IPS DF 6.9 (cell line): ENCODE data around the gene CAPN5.

Experiments used
- DNase-seq: peaks from one replicate; pipeline ENCODE4 v3.0.0-alpha.2; 2013; ENCODE audit warnings: low read depth, low spot score
- H3K27ac ChIP-seq: one replicate; pipeline ENCODE4 v1.5.1; 2013; ENCODE audit warnings: low read length, control low read depth
- H3K27me3 ChIP-seq: 2 replicates; pipeline ENCODE4 v1.6.1; 2013; ENCODE audit warnings: mild to moderate bottlenecking, low read length; ENCODE audit not compliant: control insufficient read depth, insufficient read depth
- H3K36me3 ChIP-seq: 2 replicates; pipeline ENCODE4 v1.6.1; 2013; ENCODE audit warnings: low read length; ENCODE audit not compliant: control insufficient read depth, insufficient read depth
- H3K4me1 ChIP-seq: 2 replicates; pipeline ENCODE4 v1.6.1; 2013; ENCODE audit warnings: low read length; ENCODE audit not compliant: control insufficient read depth, insufficient read depth
- H3K4me3 ChIP-seq: 2 replicates; pipeline ENCODE4 v1.5.1; 2013; ENCODE audit warnings: mild to moderate bottlenecking, low read length
- H3K9me3 ChIP-seq: 2 replicates; pipeline ENCODE4 v1.6.1; 2013; ENCODE audit warnings: low read length, inconsistent platforms; ENCODE audit not compliant: control insufficient read depth, insufficient read depth
- WGBS: extraction: QIAGEN DNeasy Blood & Tissue Kit; methylation state at CpG from one replicate; pipeline ENCODE4 v1.1.7; 2013; ENCODE audit warnings: mixed read lengths, missing lambda C conversion rate; ENCODE audit not compliant: insufficient read length, insufficient coverage; 5-methylcytosine and 5-hydroxymethylcytosine counted together

CAPN5 gene

GRCh38 chr11:77118086-77118485 lies 51.3 kb downstream of the CAPN5 start:
- Histone ChIP-seq H3K27ac (no peak overlapping the region), H3K36me3 (0 out of 2 replicates have a peak, but pooled peaks cover 4% of the 10 kb centered on the region), H3K9me3 (no peaks in the 10 kb centered on the region), H3K27me3 (no peaks in the 10 kb centered on the region), H3K4me3 (no peak overlapping the region), H3K4me1 (0 out of 2 replicates have a peak, but pooled peaks cover 1% of the 10 kb centered on the region)
- DNase-seq: no peak
- WGBS: no CpG with 5 or more reads among the region's 17 CpGs

- no peak for DNase-seq
- H3K36me3 ChIP-seq: 0 out of 2 replicates have a peak, but pooled peaks cover 4% of the 10 kb centered on the region
- H3K4me1 ChIP-seq: no peaks in the 10 kb centered on the region
- H3K9me3 ChIP-seq: no peaks in the 10 kb centered on the region
- no peak overlapping the region for H3K4me3 ChIP-seq
- H3K27ac ChIP-seq: no peak overlapping the region
- WGBS: no CpG with 5 or more reads among the region's 12 CpGs
- no peaks in the 10 kb centered on the region for H3K27me3 ChIP-seq
These were observed 52.2 kb downstream of the CAPN5 start for GRCh38 chr11:77118971-77119370.

GRCh38 chr11:77119531-77119936 lies 52.8 kb downstream of the CAPN5 start:
- Histone ChIP-seq H3K36me3 (0 out of 2 replicates have a peak, but pooled peaks cover 4% of the 10 kb centered on the region), H3K9me3 (no peaks in the 10 kb centered on the region), H3K4me1 (no peaks in the 10 kb centered on the region), H3K27me3 (no peaks in the 10 kb centered on the region), H3K27ac (no peak overlapping the region), H3K4me3 (no peak overlapping the region)
- WGBS: no CpG with 5 or more reads among the region's 9 CpGs
- no peak for DNase-seq

- Histone ChIP-seq H3K4me1 (no peaks in the 10 kb centered on the region), H3K36me3 (0 out of 2 replicates have a peak, but pooled peaks cover 4% of the 10 kb centered on the region), H3K27ac (no peak overlapping the region), H3K9me3 (no peaks in the 10 kb centered on the region), H3K27me3 (no peaks in the 10 kb centered on the region), H3K4me3 (no peak overlapping the region)
- WGBS: no CpG with 5 or more reads among the region's 19 CpGs
- no peak for DNase-seq
These were observed 53.8 kb downstream of the CAPN5 start for GRCh38 chr11:77120571-77120970.

- Histone ChIP-seq H3K9me3 (no peaks in the 10 kb centered on the region), H3K36me3 (0 out of 2 replicates have a peak, but pooled peaks cover 4% of the 10 kb centered on the region), H3K27ac (no peak overlapping the region), H3K27me3 (no peaks in the 10 kb centered on the region), H3K4me3 (no peak overlapping the region), H3K4me1 (no peaks in the 10 kb centered on the region)
- WGBS: no CpG with 5 or more reads among the region's 10 CpGs
- DNase-seq: no peak
These were observed 54.4 kb downstream of the CAPN5 start for GRCh38 chr11:77121096-77121640.

- H3K4me3 ChIP-seq: no peak overlapping the region
- no peaks in the 10 kb centered on the region for H3K9me3 ChIP-seq
- H3K4me1 ChIP-seq: no peaks in the 10 kb centered on the region
- DNase-seq: no peak
- no peak overlapping the region for H3K27ac ChIP-seq
- H3K36me3 ChIP-seq: 0 out of 2 replicates have a peak, but pooled peaks cover 4% of the 10 kb centered on the region
- no peaks in the 10 kb centered on the region for H3K27me3 ChIP-seq
- no CpG with 5 or more reads among the region's 8 CpGs for WGBS
These were observed 55.3 kb downstream of the CAPN5 start for GRCh38 chr11:77121876-77122575.

- Histone ChIP-seq H3K9me3 (no peaks in the 10 kb centered on the region), H3K36me3 (0 out of 2 replicates have a peak, but pooled peaks cover 4% of the 10 kb centered on the region), H3K4me3 (no peak overlapping the region), H3K27me3 (no peaks in the 10 kb centered on the region), H3K27ac (no peak overlapping the region), H3K4me1 (peaks cover 3% of the 10 kb centered on the region; the same call in 1 of the 2 replicates)
- no peak for DNase-seq
- whole genome bisulfite sequencing: no CpG with 5 or more reads among the region's 7 CpGs
These were observed 55.9 kb downstream of the CAPN5 start for GRCh38 chr11:77122576-77123212.

GRCh38 chr11:77123591-77123990 lies 56.8 kb downstream of the CAPN5 start:
- no peak for DNase-seq
- no peak overlapping the region for H3K27ac ChIP-seq
- H3K4me3 ChIP-seq: no peak overlapping the region
- no peaks in the 10 kb centered on the region for H3K27me3 ChIP-seq
- peaks cover 3% of the 10 kb centered on the region for H3K4me1 ChIP-seq
- 0 out of 2 replicates have a peak, but pooled peaks cover 4% of the 10 kb centered on the region for H3K36me3 ChIP-seq
- WGBS: no CpG with 5 or more reads among the region's 8 CpGs
- no peaks in the 10 kb centered on the region for H3K9me3 ChIP-seq

GRCh38 chr11:77124041-77124440 lies 57.3 kb downstream of the CAPN5 start:
- Histone ChIP-seq H3K27me3 (no peaks in the 10 kb centered on the region), H3K4me1 (peaks cover 3% of the 10 kb centered on the region), H3K9me3 (no peaks in the 10 kb centered on the region), H3K4me3 (no peak overlapping the region), H3K27ac (no peak overlapping the region), H3K36me3 (0 out of 2 replicates have a peak, but pooled peaks cover 4% of the 10 kb centered on the region)
- DNase-seq: no peak
- WGBS: no CpG with 5 or more reads among the region's 8 CpGs

- H3K36me3 ChIP-seq: 0 out of 2 replicates have a peak, but pooled peaks cover 4% of the 10 kb centered on the region
- DNase-seq: no peak
- H3K4me3 ChIP-seq: no peak overlapping the region
- H3K9me3 ChIP-seq: no peaks in the 10 kb centered on the region
- H3K4me1 ChIP-seq: peaks cover 3% of the 10 kb centered on the region
- H3K27me3 ChIP-seq: no peaks in the 10 kb centered on the region
- no peak overlapping the region for H3K27ac ChIP-seq
- WGBS: no CpG with 5 or more reads among the region's 6 CpGs
These were observed 57.7 kb downstream of the CAPN5 start for GRCh38 chr11:77124488-77124887.
